ENCODE results near the gene OTOF.

The OTOF gene

GRCh38 chr2:26500406-26500805, 22.5 kb upstream of the OTOF start:
- no peak for DNase-seq (ENCODE audit: low read depth)

- DNase-seq (ENCODE audit: low read depth) = peak; percentile 39
Observed at GRCh38 chr2:26495705-26496297, 17.9 kb upstream of the OTOF start.

GRCh38 chr2:26494891-26495290, 17.0 kb upstream of the OTOF start:
- DNase-seq (ENCODE audit: low read depth) = no peak

GRCh38 chr2:26494199-26494598, 16.3 kb upstream of the OTOF start:
- DNase-seq (ENCODE audit: low read depth) = no peak

- DNase-seq (ENCODE audit: low read depth) = no peak
Observed at GRCh38 chr2:26493566-26493965, 15.6 kb upstream of the OTOF start.

GRCh38 chr2:26492749-26493515, 15.0 kb upstream of the OTOF start:
- DNase-seq (ENCODE audit: low read depth) = no peak

- no peak for DNase-seq (ENCODE audit: low read depth)
Observed at GRCh38 chr2:26491563-26492167, 13.7 kb upstream of the OTOF start.

- no peak for DNase-seq (ENCODE audit: low read depth)
Observed at GRCh38 chr2:26489213-26489850, 11.4 kb upstream of the OTOF start.

- DNase-seq (ENCODE audit: low read depth) = no peak
Observed at GRCh38 chr2:26488463-26489212, 10.7 kb upstream of the OTOF start.

GRCh38 chr2:26487192-26487591, 9.3 kb upstream of the OTOF start:
- no peak for DNase-seq (ENCODE audit: low read depth)

- DNase-seq (ENCODE audit: low read depth) = no peak
Observed at GRCh38 chr2:26486789-26487188, 8.9 kb upstream of the OTOF start.

- DNase-seq (ENCODE audit: low read depth) = no peak
Observed at GRCh38 chr2:26485725-26486418, 7.9 kb upstream of the OTOF start.

- DNase-seq (ENCODE audit: low read depth) = no peak
Observed at GRCh38 chr2:26485099-26485498, 7.2 kb upstream of the OTOF start.

GRCh38 chr2:26484579-26484978, 6.7 kb upstream of the OTOF start:
- DNase-seq (ENCODE audit: low read depth) = no peak

GRCh38 chr2:26483957-26484565, 6.1 kb upstream of the OTOF start:
- DNase-seq (ENCODE audit: low read depth) = peak; percentile 36

- no peak for DNase-seq (ENCODE audit: low read depth)
Observed at GRCh38 chr2:26483516-26483915, 5.6 kb upstream of the OTOF start.

GRCh38 chr2:26483027-26483326, 5.1 kb upstream of the OTOF start:
- no peak for DNase-seq (ENCODE audit: low read depth)

- DNase-seq (ENCODE audit: low read depth) = no peak
Observed at GRCh38 chr2:26482211-26483026, 4.5 kb upstream of the OTOF start.

- no peak for DNase-seq (ENCODE audit: low read depth)
Observed at GRCh38 chr2:26481706-26482105, 3.8 kb upstream of the OTOF start.
